WTC11 (cell line): Measurements from ENCODE around the gene KCNG2.

Experiments
- CTCF ChIP-seq: fragments of 200-600 bp; IDR thresholded peaks from 2 replicates; pipeline ENCODE4 v1.8.0; 2022; ENCODE audit warnings: antibody characterized with exemption
- USF2 ChIP-seq: sonication (generic); formaldehyde crosslinking; IDR thresholded peaks from 2 replicates; pipeline ENCODE4 v1.8.1; 2023; ENCODE audit warnings: mild to moderate bottlenecking, missing genetic modification reagents, moderate library complexity

GRCh38 chr18:79859314-79859713 lies 61.6 kb downstream of the KCNG2 start:
- no peak for TF ChIP-seq CTCF
- TF ChIP-seq USF2 (CRISPR knock-in tag) = no peak
